Measurements from ENCODE around the gene FBXL14.
A peak's percentile ranks its signal among the peaks of the same experiment; 100 is the strongest.

Gene FBXL14

DNA sequence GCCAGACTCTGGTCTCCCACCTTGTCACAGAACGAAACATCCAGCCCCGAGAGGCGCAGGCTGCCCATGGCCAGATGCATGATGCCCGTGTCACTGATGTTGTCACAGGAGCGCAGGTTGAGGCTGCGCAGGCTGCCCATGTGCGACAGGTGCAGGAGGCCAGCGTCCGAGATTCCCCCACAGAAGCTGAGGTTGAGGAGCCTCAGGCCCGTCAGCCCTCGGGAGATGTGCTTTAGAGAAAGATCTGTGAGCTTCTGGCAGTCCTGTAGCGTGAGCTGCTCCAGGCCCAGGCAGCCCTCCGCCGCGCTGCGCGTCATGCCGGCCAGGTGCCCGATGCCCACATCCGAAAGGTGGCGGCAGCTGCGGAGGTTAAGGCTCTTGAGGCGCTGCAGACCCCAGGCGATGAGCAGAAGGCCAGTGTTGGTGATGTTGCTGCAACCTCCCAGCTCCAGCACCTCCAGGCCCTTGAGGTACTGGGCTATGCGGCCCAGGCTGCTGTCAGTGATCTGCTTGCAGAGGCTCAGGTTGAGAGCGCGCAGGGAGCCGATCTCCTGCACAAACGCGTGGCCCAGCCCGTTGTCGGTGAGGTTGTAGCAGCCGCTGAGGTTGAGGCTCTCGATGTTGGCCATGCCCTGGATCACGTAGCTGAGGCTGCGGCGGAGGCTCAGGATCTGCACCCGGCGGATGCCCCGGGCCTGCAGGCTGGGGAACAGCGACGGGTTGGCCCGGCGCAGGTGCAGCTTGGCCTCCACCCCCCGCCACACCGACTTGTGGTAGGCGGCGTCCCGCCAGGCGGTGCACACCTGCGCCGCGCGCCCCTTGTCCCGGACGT lies 991 bp downstream of the FBXL14 start (continued):
- TF ChIP-seq ZNF302 (tag by site-specific recombination; IDR thresholded peaks at IDR 0.05; ENCODE audit: low read depth) (no peak), ZEB2 (tag by site-specific recombination; IDR thresholded peaks at IDR 0.05) (peak; percentile 79), GLI2 (tag by site-specific recombination; IDR thresholded peaks at IDR 0.05; ENCODE audit: borderline replicate concordance, low read depth) (no peak), ZNF629 (tag by site-specific recombination; IDR thresholded peaks at IDR 0.05) (no peak), SP7 (tag by site-specific recombination; IDR thresholded peaks at IDR 0.05) (no peak; the same call in 1 of the 2 replicates), CTCF (tag by site-specific recombination; IDR thresholded peaks at IDR 0.05) (no peak; the same call in none of the 2 replicates), ZNF707 (tag by site-specific recombination; IDR thresholded peaks at IDR 0.05) (no peak), ZNF791 (tag by site-specific recombination; IDR thresholded peaks at IDR 0.05) (no peak), ZBTB17 (tag by site-specific recombination; IDR thresholded peaks at IDR 0.05) (peak; percentile 97), ZNF404 (tag by site-specific recombination; IDR thresholded peaks at IDR 0.05) (no peak), ZFP69B (tag by site-specific recombination; IDR thresholded peaks at IDR 0.05) (0 out of 2 replicates have a peak, but pooled peaks have one; percentile 31), ZNF292 (tag by site-specific recombination; IDR thresholded peaks at IDR 0.05; ENCODE audit: borderline replicate concordance, low read depth) (no peak), KLF1 (tag by site-specific recombination; IDR thresholded peaks at IDR 0.05) (no peak), FEZF1 (tag by site-specific recombination; IDR thresholded peaks at IDR 0.05) (no peak), ZNF529 (tag by site-specific recombination; IDR thresholded peaks at IDR 0.05; ENCODE audit: insufficient replicate concordance) (no peak), ZNF19 (tag by site-specific recombination; IDR thresholded peaks at IDR 0.05; ENCODE audit: low read depth) (no peak), ZBTB26 (tag by site-specific recombination; optimal IDR thresholded peaks at IDR 0.05) (peak; percentile 83), SCRT2 (tag by site-specific recombination; IDR thresholded peaks at IDR 0.05) (peak; percentile 96), ZNF132 (tag by site-specific recombination; IDR thresholded peaks at IDR 0.05; ENCODE audit: borderline replicate concordance) (no peak), TCF7L2 (IDR thresholded peaks at IDR 0.05; ENCODE audit: borderline replicate concordance, low read depth, low read length) (no peak), ZNF660 (tag by site-specific recombination; IDR thresholded peaks at IDR 0.05) (no peak; the same call in 1 of the 2 replicates), ZNF155 (tag by site-specific recombination; IDR thresholded peaks at IDR 0.05) (no peak), WT1 (tag by site-specific recombination; IDR thresholded peaks at IDR 0.05) (no peak), ZNF362 (tag by site-specific recombination; IDR thresholded peaks at IDR 0.05) (no peak), ZNF501 (tag by site-specific recombination; IDR thresholded peaks at IDR 0.05) (peak; percentile 76), ZNF521 (tag by site-specific recombination; IDR thresholded peaks at IDR 0.05) (no peak), ZNF571 (tag by site-specific recombination; IDR thresholded peaks at IDR 0.05) (no peak), ZNF114 (tag by site-specific recombination; IDR thresholded peaks at IDR 0.05) (no peak), ZSCAN16 (tag by site-specific recombination; IDR thresholded peaks at IDR 0.05) (0 out of 2 replicates have a peak, but pooled peaks have one; percentile 3), ZNF112 (tag by site-specific recombination; IDR thresholded peaks at IDR 0.05) (no peak), ZNF626 (tag by site-specific recombination; IDR thresholded peaks at IDR 0.05) (no peak), ZNF510 (tag by site-specific recombination; IDR thresholded peaks at IDR 0.05; ENCODE audit: insufficient replicate concordance) (no peak), OSR2 (tag by site-specific recombination; IDR thresholded peaks at IDR 0.05) (no peak), ZNF174 (tag by site-specific recombination; IDR thresholded peaks at IDR 0.05) (no peak), ZNF600 (tag by site-specific recombination; IDR thresholded peaks at IDR 0.05) (peak; percentile 96)
- TF ChIP-seq, protein P1, sequence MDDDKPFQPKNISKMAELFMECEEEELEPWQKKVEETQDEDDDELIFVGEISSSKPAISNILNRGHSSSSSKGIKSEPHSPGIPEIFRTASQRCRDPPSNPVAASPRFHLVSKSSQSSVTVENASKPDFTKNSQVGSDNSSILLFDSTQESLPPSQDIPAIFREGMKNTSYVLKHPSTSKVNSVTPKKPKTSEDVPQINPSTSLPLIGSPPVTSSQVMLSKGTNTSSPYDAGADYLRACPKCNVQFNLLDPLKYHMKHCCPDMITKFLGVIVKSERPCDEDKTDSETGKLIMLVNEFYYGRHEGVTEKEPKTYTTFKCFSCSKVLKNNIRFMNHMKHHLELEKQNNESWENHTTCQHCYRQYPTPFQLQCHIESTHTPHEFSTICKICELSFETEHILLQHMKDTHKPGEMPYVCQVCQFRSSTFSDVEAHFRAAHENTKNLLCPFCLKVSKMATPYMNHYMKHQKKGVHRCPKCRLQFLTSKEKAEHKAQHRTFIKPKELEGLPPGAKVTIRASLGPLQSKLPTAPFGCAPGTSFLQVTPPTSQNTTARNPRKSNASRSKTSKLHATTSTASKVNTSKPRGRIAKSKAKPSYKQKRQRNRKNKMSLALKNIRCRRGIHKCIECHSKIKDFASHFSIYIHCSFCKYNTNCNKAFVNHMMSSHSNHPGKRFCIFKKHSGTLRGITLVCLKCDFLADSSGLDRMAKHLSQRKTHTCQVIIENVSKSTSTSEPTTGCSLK (tag by site-specific recombination; IDR thresholded peaks at IDR 0.05) = no peak
